ENCODE results near the gene GCGR. TPM values are rescaled to one million over a fixed set of nuclear protein-coding genes. Genes with fewer than 3 reads are reported as not detected.

Gene GCGR
- total RNA-seq, 2 experiments from 2014 or later, result not detected

GRCh38 chr17:81822312-81822637 lies 18.3 kb downstream of the GCGR start:
- no peaks in the 10 kb centered on the region for H3K9me3 ChIP-seq (ENCODE audit: low read length)
- DNase-seq (ENCODE audit: low spot score), result no peak
- no peak overlapping the region for H3K4me2 ChIP-seq (ENCODE audit: low read length)
- TF ChIP-seq CTCF (conservative IDR thresholded peaks at IDR 0.05; ENCODE audit: low read length), result no peak
- no peak for TF ChIP-seq EZH2phosphoT487 (IDR thresholded peaks at IDR 0.05; ENCODE audit: borderline replicate concordance, low read depth, low read length)
- H3K9me2 ChIP-seq (ENCODE audit: insufficient read depth, low read length), result no peaks in the 10 kb centered on the region
- no peaks in the 10 kb centered on the region for H4K20me1 ChIP-seq (ENCODE audit: insufficient read depth, low read length)
- POLR2A ChIA-PET, result no interaction called here
- no peaks in the 10 kb centered on the region for H3K4me1 ChIP-seq (ENCODE audit: insufficient read depth, low read length, poor library complexity, severe bottlenecking)
- H3K79me2 ChIP-seq (ENCODE audit: insufficient read depth, low read depth, low read length), result no peaks in the 10 kb centered on the region
- H3K27ac ChIP-seq (ENCODE audit: low read depth, low read length, poor library complexity, severe bottlenecking), result no peak overlapping the region
- H2AFZ ChIP-seq (ENCODE audit: low read length), result no peak overlapping the region
- peaks cover 5% of the 10 kb centered on the region; the same call in 1 of the 2 replicates for H3K36me3 ChIP-seq (ENCODE audit: insufficient read depth, low read length)
- H3K4me3 ChIP-seq (ENCODE audit: low read depth, low read length, poor library complexity, severe bottlenecking), result no peak overlapping the region
- CTCF ChIA-PET (ENCODE audit: unreplicated experiment), result no interaction called here
- no TSS peak for BruUV-seq (replicated peaks)
- intact Hi-C loops (cut with micrococcal nuclease; ENCODE audit: unreplicated experiment), result no loop called here

GRCh38 chr17:81822996-81823819 lies 19.3 kb downstream of the GCGR start:
- intact Hi-C loops (cut with micrococcal nuclease; ENCODE audit: unreplicated experiment), result no loop called here
- no TSS peak for BruUV-seq (replicated peaks)
- Histone ChIP-seq H3K79me2 (ENCODE audit: insufficient read depth, low read depth, low read length) (no peaks in the 10 kb centered on the region), H3K36me3 (ENCODE audit: insufficient read depth, low read length) (peaks cover 5% of the 10 kb centered on the region; the same call in 1 of the 2 replicates), H3K9me2 (ENCODE audit: insufficient read depth, low read length) (no peaks in the 10 kb centered on the region), H3K4me1 (ENCODE audit: insufficient read depth, low read length, poor library complexity, severe bottlenecking) (no peaks in the 10 kb centered on the region), H3K4me2 (ENCODE audit: low read length) (no peak overlapping the region), H3K4me3 (ENCODE audit: low read depth, low read length, poor library complexity, severe bottlenecking) (no peak overlapping the region), H3K27ac (ENCODE audit: low read depth, low read length, poor library complexity, severe bottlenecking) (no peak overlapping the region), H4K20me1 (ENCODE audit: insufficient read depth, low read length) (no peaks in the 10 kb centered on the region), H3K9me3 (ENCODE audit: low read length) (no peaks in the 10 kb centered on the region), H2AFZ (ENCODE audit: low read length) (no peak overlapping the region)
- no peak for DNase-seq (ENCODE audit: low spot score)
- TF ChIP-seq CTCF (conservative IDR thresholded peaks at IDR 0.05; ENCODE audit: low read length) (no peak), EZH2phosphoT487 (IDR thresholded peaks at IDR 0.05; ENCODE audit: borderline replicate concordance, low read depth, low read length) (no peak)
- CTCF ChIA-PET (ENCODE audit: unreplicated experiment), result no interaction called here
- POLR2A ChIA-PET, result no interaction called here

- H2AFZ ChIP-seq (ENCODE audit: low read length), result no peak overlapping the region
- no peak overlapping the region for H3K4me3 ChIP-seq (ENCODE audit: low read depth, low read length, poor library complexity, severe bottlenecking)
- CTCF ChIA-PET (ENCODE audit: unreplicated experiment), result no interaction called here
- no peaks in the 10 kb centered on the region for H3K9me2 ChIP-seq (ENCODE audit: insufficient read depth, low read length)
- TF ChIP-seq CTCF (conservative IDR thresholded peaks at IDR 0.05; ENCODE audit: low read length) (no peak), EZH2phosphoT487 (IDR thresholded peaks at IDR 0.05; ENCODE audit: borderline replicate concordance, low read depth, low read length) (no peak)
- no peaks in the 10 kb centered on the region for H3K79me2 ChIP-seq (ENCODE audit: insufficient read depth, low read depth, low read length)
- POLR2A ChIA-PET, result no interaction called here
- no peak overlapping the region for H3K4me2 ChIP-seq (ENCODE audit: low read length)
- no peaks in the 10 kb centered on the region for H3K9me3 ChIP-seq (ENCODE audit: low read length)
- H3K36me3 ChIP-seq (ENCODE audit: insufficient read depth, low read length), result peaks cover 5% of the 10 kb centered on the region; the same call in 1 of the 2 replicates
- no peak overlapping the region for H3K27ac ChIP-seq (ENCODE audit: low read depth, low read length, poor library complexity, severe bottlenecking)
- intact Hi-C loops (cut with micrococcal nuclease; ENCODE audit: unreplicated experiment), result no loop called here
- no TSS peak for BruUV-seq (replicated peaks)
- H3K4me1 ChIP-seq (ENCODE audit: insufficient read depth, low read length, poor library complexity, severe bottlenecking), result no peaks in the 10 kb centered on the region
- DNase-seq (ENCODE audit: low spot score), result no peak
- no peaks in the 10 kb centered on the region for H4K20me1 ChIP-seq (ENCODE audit: insufficient read depth, low read length)
These were observed 20.0 kb downstream of the GCGR start for GRCh38 chr17:81823820-81824550.

All from OCI-LY7 (cell line).